ENCODE data around the gene ACVR1. TPM values are rescaled to one million over a fixed set of nuclear protein-coding genes. Genes with fewer than 3 reads are reported as not detected.
A peak's percentile ranks its signal among the peaks of the same experiment; 100 is the strongest.

Gene ACVR1
- total RNA-seq, 5 donors from 2014 or later (not counting 1 experiment from before 2014, with no cell fraction given) = 18.3 to 31.5 (median 25.1) TPM

GRCh38 chr2:157784169-157784822, 91.8 kb downstream of the ACVR1 start:
- Mint-ChIP-seq H3K36me3 (peaks cover 24% of the 10 kb centered on the region), H3K4me1 (peaks cover 40 to 47% (median 44%) of the 10 kb centered on the region in 3 donors), H3K27ac (peak overlapping the region; percentile 50 to 51), H3K27me3 (no peaks in the 10 kb centered on the region), H3K9me3 (no peaks in the 10 kb centered on the region), H3K4me3 (peak overlapping the region in 2 of 3 donors; percentile 7 to 26)
- Histone ChIP-seq H3K27ac (ENCODE audit: low read length) (no peak overlapping the region), H3K27me3 (replicated peaks in 1 of 2; ENCODE audit: control insufficient read depth in 2 of 2, extremely low read depth in 1 of 2, insufficient read depth in 2 of 2, low read length in 1 of 2) (no peaks in the 10 kb centered on the region), H3K4me1 (ENCODE audit: control insufficient read depth in 1 of 2, extremely low read depth in 1 of 2, insufficient read depth in 2 of 2, low read length in 2 of 2) (peaks cover 9 to 27% of the 10 kb centered on the region in 2 experiments), H3K36me3 (ENCODE audit: control insufficient read depth in 2 of 2, extremely low read depth in 1 of 2, insufficient read depth in 1 of 2, low read length in 1 of 2) (peaks cover 0 to 6% of the 10 kb centered on the region in 2 donors), H3K9me3 (no peaks in the 10 kb centered on the region), H3K4me3 (ENCODE audit: control insufficient read depth in 1 of 2, extremely low read depth in 1 of 2, low read length in 1 of 2) (no peak overlapping the region)
- ATAC-seq (replicated peaks in 1 of 4) = peak; percentile 66 to 76 (median 69)
- POLR2A ChIA-PET = no interaction called here
- WGBS (ENCODE audit: insufficient coverage) = 72% methylated on average over 8 of the region's 11 CpGs
- peak in 1 of 35 experiments; percentile 9 for DNase-seq
- CTCF ChIA-PET = interaction anchor here in 1 of 2 donors (0.6 to 1.3 kb wide), 2 partner anchors 9 to 20 kb away, joined by 3 to 4 read pairs; no protein-coding TSS in a partner anchor

GRCh38 chr2:157783245-157783644, 92.9 kb downstream of the ACVR1 start:
- Mint-ChIP-seq H3K27ac (no peak overlapping the region), H3K36me3 (peaks cover 28% of the 10 kb centered on the region), H3K9me3 (no peaks in the 10 kb centered on the region), H3K27me3 (no peaks in the 10 kb centered on the region), H3K4me3 (no peak overlapping the region), H3K4me1 (peaks cover 40 to 44% (median 42%) of the 10 kb centered on the region in 3 donors)
- DNase-seq (no peak), ATAC-seq (replicated peaks in 1 of 4) (no peak)
- Histone ChIP-seq H3K36me3 (ENCODE audit: control insufficient read depth in 2 of 2, extremely low read depth in 1 of 2, insufficient read depth in 1 of 2, low read length in 1 of 2) (peaks cover 0 to 9% of the 10 kb centered on the region in 2 donors), H3K27me3 (replicated peaks in 1 of 2; ENCODE audit: control insufficient read depth in 2 of 2, extremely low read depth in 1 of 2, insufficient read depth in 2 of 2, low read length in 1 of 2) (no peaks in the 10 kb centered on the region), H3K27ac (ENCODE audit: low read length) (no peak overlapping the region), H3K4me3 (ENCODE audit: control insufficient read depth in 1 of 2, extremely low read depth in 1 of 2, low read length in 1 of 2) (no peak overlapping the region), H3K4me1 (ENCODE audit: control insufficient read depth in 1 of 2, extremely low read depth in 1 of 2, insufficient read depth in 2 of 2, low read length in 2 of 2) (peaks cover 9 to 27% of the 10 kb centered on the region in 2 experiments), H3K9me3 (no peaks in the 10 kb centered on the region)
- POLR2A ChIA-PET = interaction anchor here in 1 of 2 donors (0.7 kb wide), 1 partner anchor 12 kb away, joined by 3 read pairs; no protein-coding TSS in a partner anchor
- CTCF ChIA-PET = no interaction called here
- WGBS (ENCODE audit: insufficient coverage) = 95% methylated on average over 2 of the region's 2 CpGs

- H3K27me3 ChIP-seq (replicated peaks in 1 of 2; ENCODE audit: control insufficient read depth in 2 of 2, extremely low read depth in 1 of 2, insufficient read depth in 2 of 2, low read length in 1 of 2) = no peaks in the 10 kb centered on the region
- peaks cover 32% of the 10 kb centered on the region for H3K36me3 Mint-ChIP-seq
- DNase-seq = no peak
- peak in 1 of 4 experiments; percentile 26 for ATAC-seq (replicated peaks in 1 of 4)
- peaks cover 3 to 17% of the 10 kb centered on the region in 2 donors for H3K36me3 ChIP-seq (ENCODE audit: control insufficient read depth in 2 of 2, extremely low read depth in 1 of 2, insufficient read depth in 1 of 2, low read length in 1 of 2)
- peaks cover 9 to 27% of the 10 kb centered on the region in 2 experiments for H3K4me1 ChIP-seq (ENCODE audit: control insufficient read depth in 1 of 2, extremely low read depth in 1 of 2, insufficient read depth in 2 of 2, low read length in 2 of 2)
- H3K4me1 Mint-ChIP-seq = peaks cover 38 to 42% (median 40%) of the 10 kb centered on the region in 3 donors
- H3K9me3 ChIP-seq = no peaks in the 10 kb centered on the region
- H3K4me3 ChIP-seq (ENCODE audit: control insufficient read depth in 1 of 2, extremely low read depth in 1 of 2, low read length in 1 of 2) = no peak overlapping the region
- no peaks in the 10 kb centered on the region for H3K9me3 Mint-ChIP-seq
- H3K27me3 Mint-ChIP-seq = no peaks in the 10 kb centered on the region
- 0% methylated on average over 2 of the region's 4 CpGs for WGBS (ENCODE audit: insufficient coverage)
- no peak overlapping the region for H3K27ac ChIP-seq (ENCODE audit: low read length)
- ChIA-PET POLR2A (interaction anchor here in 1 of 2 donors (0.7 kb wide), 1 partner anchor 11 kb away, joined by 3 read pairs; no protein-coding TSS in a partner anchor), CTCF (interaction anchor here in 1 of 2 donors (0.5 kb wide), 1 partner anchor 225 kb away, joined by 3 read pairs; no protein-coding TSS in a partner anchor)
- H3K4me3 Mint-ChIP-seq = no peak overlapping the region
- H3K27ac Mint-ChIP-seq = no peak overlapping the region
These were observed 93.9 kb downstream of the ACVR1 start for GRCh38 chr2:157782057-157782845.

GRCh38 chr2:157780211-157780610, 95.9 kb downstream of the ACVR1 start:
- peaks cover 30 to 34% (median 31%) of the 10 kb centered on the region in 3 donors for H3K4me1 Mint-ChIP-seq

GRCh38 chr2:157779794-157780193, 96.3 kb downstream of the ACVR1 start:
- Histone ChIP-seq H3K27me3 (replicated peaks in 1 of 2; ENCODE audit: control insufficient read depth in 2 of 2, extremely low read depth in 1 of 2, insufficient read depth in 2 of 2, low read length in 1 of 2) (no peaks in the 10 kb centered on the region), H3K9me3 (no peaks in the 10 kb centered on the region), H3K36me3 (ENCODE audit: control insufficient read depth in 2 of 2, extremely low read depth in 1 of 2, insufficient read depth in 1 of 2, low read length in 1 of 2) (peaks cover 3 to 33% of the 10 kb centered on the region in 2 donors), H3K4me1 (ENCODE audit: control insufficient read depth in 1 of 2, extremely low read depth in 1 of 2, insufficient read depth in 2 of 2, low read length in 2 of 2) (peaks cover 9 to 27% of the 10 kb centered on the region in 2 experiments), H3K4me3 (ENCODE audit: control insufficient read depth in 1 of 2, extremely low read depth in 1 of 2, low read length in 1 of 2) (no peak overlapping the region), H3K27ac (ENCODE audit: low read length) (no peak overlapping the region)
- Mint-ChIP-seq H3K27me3 (no peaks in the 10 kb centered on the region), H3K27ac (no peak overlapping the region), H3K4me3 (no peak overlapping the region), H3K4me1 (peaks cover 28 to 32% (median 29%) of the 10 kb centered on the region in 3 donors), H3K9me3 (no peaks in the 10 kb centered on the region), H3K36me3 (peaks cover 45% of the 10 kb centered on the region)
- ChIA-PET POLR2A (no interaction called here), CTCF (interaction anchor here (0.6 to 1.3 kb wide), 4 partner anchors 15 to 1720 kb away, joined by 3 to 10 read pairs (median 3); no protein-coding TSS in a partner anchor)
- WGBS (ENCODE audit: insufficient coverage) = no CpG with 5 or more reads among the region's 2 CpGs
- ATAC-seq (replicated peaks in 1 of 4) = no peak
- no peak for DNase-seq

More at GRCh38 chr2:157780211-157780610, 95.9 kb downstream of the ACVR1 start:
- H3K36me3 Mint-ChIP-seq = peaks cover 41% of the 10 kb centered on the region
- H3K36me3 ChIP-seq (ENCODE audit: control insufficient read depth in 2 of 2, extremely low read depth in 1 of 2, insufficient read depth in 1 of 2, low read length in 1 of 2) = peaks cover 3 to 32% of the 10 kb centered on the region in 2 donors
- no peak for DNase-seq
- no peak overlapping the region for H3K27ac ChIP-seq (ENCODE audit: low read length)
- ChIA-PET CTCF (interaction anchor here (0.6 to 1.3 kb wide), 7 partner anchors 15 to 1720 kb away, joined by 3 to 10 read pairs (median 3); no protein-coding TSS in a partner anchor), POLR2A (interaction anchor here in 1 of 2 donors (0.7 kb wide), 1 partner anchor 274 kb away, joined by 3 read pairs; no protein-coding TSS in a partner anchor)
- no peak overlapping the region for H3K4me3 ChIP-seq (ENCODE audit: control insufficient read depth in 1 of 2, extremely low read depth in 1 of 2, low read length in 1 of 2)
- H3K9me3 ChIP-seq = no peaks in the 10 kb centered on the region
- H3K27me3 Mint-ChIP-seq = no peaks in the 10 kb centered on the region
- peaks cover 9 to 27% of the 10 kb centered on the region in 2 experiments for H3K4me1 ChIP-seq (ENCODE audit: control insufficient read depth in 1 of 2, extremely low read depth in 1 of 2, insufficient read depth in 2 of 2, low read length in 2 of 2)
- 80% methylated on average over 5 of the region's 9 CpGs for WGBS (ENCODE audit: insufficient coverage)
- H3K27ac Mint-ChIP-seq = no peak overlapping the region
- H3K27me3 ChIP-seq (replicated peaks in 1 of 2; ENCODE audit: control insufficient read depth in 2 of 2, extremely low read depth in 1 of 2, insufficient read depth in 2 of 2, low read length in 1 of 2) = no peaks in the 10 kb centered on the region
- H3K9me3 Mint-ChIP-seq = no peaks in the 10 kb centered on the region
- ATAC-seq (replicated peaks in 1 of 4) = no peak
- H3K4me3 Mint-ChIP-seq = no peak overlapping the region

- ATAC-seq (replicated peaks in 1 of 4) (no peak), DNase-seq (peak in 31 of 35 experiments; percentile 9 to 58 (median 36))
- Mint-ChIP-seq H3K4me3 (no peak overlapping the region), H3K27me3 (no peaks in the 10 kb centered on the region), H3K27ac (no peak overlapping the region), H3K36me3 (peaks cover 58% of the 10 kb centered on the region), H3K4me1 (peaks cover 9 to 13% (median 13%) of the 10 kb centered on the region in 3 donors), H3K9me3 (no peaks in the 10 kb centered on the region)
- Histone ChIP-seq H3K27me3 (replicated peaks in 1 of 2; ENCODE audit: control insufficient read depth in 2 of 2, extremely low read depth in 1 of 2, insufficient read depth in 2 of 2, low read length in 1 of 2) (no peaks in the 10 kb centered on the region), H3K4me1 (ENCODE audit: control insufficient read depth in 1 of 2, extremely low read depth in 1 of 2, insufficient read depth in 2 of 2, low read length in 2 of 2) (peaks cover 0 to 9% of the 10 kb centered on the region in 2 experiments), H3K36me3 (ENCODE audit: control insufficient read depth in 2 of 2, extremely low read depth in 1 of 2, insufficient read depth in 1 of 2, low read length in 1 of 2) (peaks cover 3 to 40% of the 10 kb centered on the region in 2 donors), H3K4me3 (ENCODE audit: control insufficient read depth in 1 of 2, extremely low read depth in 1 of 2, low read length in 1 of 2) (no peak overlapping the region), H3K9me3 (no peaks in the 10 kb centered on the region), H3K27ac (ENCODE audit: low read length) (no peak overlapping the region)
- ChIA-PET CTCF (interaction anchor here (0.7 to 1.4 kb wide), 2 partner anchors 207 to 234 kb away, joined by 3 to 7 read pairs; no protein-coding TSS in a partner anchor), POLR2A (no interaction called here)
- no CpG with 5 or more reads among the region's 4 CpGs for WGBS (ENCODE audit: insufficient coverage)
These were observed 98.7 kb downstream of the ACVR1 start for GRCh38 chr2:157777427-157777826.
